RPMI8226 (cell line): Measurements from ENCODE around the gene IDH3B.
A peak's percentile ranks its signal among the peaks of the same experiment; 100 is the strongest.
"Not testable (repeated sequence)": the region's sequence is repeated elsewhere in the genome, so short reads cannot be mapped to it uniquely, and the experiment has no call there.

Source experiments
- DNase-seq: peaks from one replicate; pipeline ENCODE4 v3.0.0-alpha.2; 2015

The IDH3B gene

DNA sequence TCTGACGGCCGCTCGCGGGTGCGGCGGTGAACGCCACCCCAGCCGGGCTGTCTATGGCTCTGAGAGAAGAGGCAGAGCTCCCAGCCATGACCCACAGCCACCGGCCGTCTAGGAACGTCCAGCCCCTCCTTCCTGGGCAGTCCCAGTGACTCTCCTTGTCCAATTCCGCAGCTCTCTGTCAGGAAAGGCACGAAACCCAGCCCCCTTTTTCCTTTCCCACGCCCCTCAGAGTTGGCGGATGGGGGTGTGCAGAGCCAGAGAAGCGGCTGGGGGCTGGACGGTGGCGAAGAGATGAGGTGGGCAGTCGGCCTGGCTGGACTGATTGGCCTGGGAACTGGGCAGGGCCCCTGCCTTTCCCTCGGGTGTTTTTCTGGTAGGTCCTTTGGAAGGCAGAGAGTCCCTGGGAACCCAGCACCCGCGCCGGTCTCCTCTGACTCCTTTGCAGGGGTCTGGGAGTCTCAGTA lies 30.0 kb upstream of the IDH3B start:
- no peak for DNase-seq

DNA sequence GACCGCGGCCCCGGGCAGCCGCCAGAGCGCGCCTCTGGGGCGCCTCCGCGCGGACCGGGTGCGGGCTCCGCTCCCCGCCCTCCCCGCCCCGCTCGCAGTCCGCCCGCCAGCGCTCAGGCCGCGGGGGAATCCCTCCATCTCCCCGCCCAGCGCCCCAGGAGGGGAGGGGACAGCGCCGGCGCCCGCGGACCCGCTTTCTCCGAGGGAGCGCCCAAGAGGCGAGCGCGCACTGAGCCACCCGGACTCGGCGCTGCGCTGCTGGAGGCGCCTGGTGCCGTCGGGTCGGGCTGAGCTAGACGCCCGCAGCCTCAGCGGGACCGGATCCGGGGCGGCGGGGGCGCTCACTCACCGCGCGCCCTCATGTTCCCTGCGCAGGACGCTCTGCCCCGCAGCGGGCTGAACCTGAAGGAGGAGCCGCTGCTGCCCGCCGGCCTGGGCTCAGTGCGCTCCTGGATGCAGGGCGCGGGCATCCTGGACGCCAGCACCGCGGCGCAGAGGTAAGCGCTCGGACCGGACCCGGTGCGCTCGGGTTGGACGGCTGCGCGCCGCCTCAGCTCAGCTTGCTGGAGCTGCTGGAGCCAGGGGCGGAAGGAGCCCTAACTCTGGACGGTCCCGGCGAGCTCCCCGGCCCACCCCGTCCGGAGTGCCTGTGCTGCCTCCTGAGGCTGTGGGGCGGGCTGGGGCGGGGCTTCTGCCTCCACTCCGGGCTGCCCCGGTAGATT lies 29.4 kb upstream of the IDH3B start:
- no peak for DNase-seq

DNA sequence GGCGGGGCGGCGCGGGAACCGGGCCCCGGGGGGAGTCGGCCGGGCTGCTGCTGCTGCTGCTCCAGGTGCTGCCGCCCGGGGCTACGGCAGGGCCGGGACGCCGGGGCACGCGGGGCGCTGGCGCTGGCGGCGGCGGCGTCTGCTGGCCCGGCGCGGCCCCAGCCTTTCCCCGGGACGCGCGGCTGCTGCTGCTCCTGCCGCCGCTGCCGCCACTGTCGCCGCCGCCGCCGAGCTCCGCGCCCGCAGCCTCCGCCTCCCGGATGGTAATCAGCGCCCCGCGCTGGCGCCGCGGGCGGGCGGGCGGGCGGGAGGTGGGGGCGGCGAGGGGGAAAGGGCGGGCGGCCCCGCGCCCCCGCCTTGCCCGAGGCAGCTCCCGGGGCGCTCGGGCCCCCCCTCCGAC lies 28.9 kb upstream of the IDH3B start:
- peak; percentile 31 for DNase-seq

GRCh38 chr20:2692036-2692885 lies 28.2 kb upstream of the IDH3B start, which contains the start of gene EBF4:
EBF4 (plus strand) TSS chr20:2692780; CDS start chr20:2693646, 866 bp downstream.
- DNase-seq = peak; percentile 43

DNA sequence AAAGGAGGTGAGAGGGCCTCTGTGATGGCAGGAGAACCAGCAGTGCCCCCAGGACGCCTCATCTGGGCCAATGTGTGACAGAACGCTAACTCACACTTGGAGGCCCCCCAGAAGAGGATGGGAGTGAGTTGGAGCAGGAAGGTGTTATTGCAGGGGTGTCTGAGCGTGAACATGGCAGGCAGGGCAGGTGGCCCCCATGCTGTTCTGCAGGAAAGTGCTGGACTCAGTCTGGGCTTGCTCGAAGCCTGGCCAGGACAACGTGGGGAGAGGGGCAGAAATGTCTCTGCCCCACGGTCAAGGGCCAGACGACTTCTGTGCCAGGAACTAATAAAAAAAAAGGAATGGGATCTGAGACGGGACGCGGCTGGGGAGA lies 27.6 kb upstream of the IDH3B start:
- DNase-seq = no peak

GRCh38 chr20:2691127-2691526 lies 27.1 kb upstream of the IDH3B start:
- no peak for DNase-seq

DNA sequence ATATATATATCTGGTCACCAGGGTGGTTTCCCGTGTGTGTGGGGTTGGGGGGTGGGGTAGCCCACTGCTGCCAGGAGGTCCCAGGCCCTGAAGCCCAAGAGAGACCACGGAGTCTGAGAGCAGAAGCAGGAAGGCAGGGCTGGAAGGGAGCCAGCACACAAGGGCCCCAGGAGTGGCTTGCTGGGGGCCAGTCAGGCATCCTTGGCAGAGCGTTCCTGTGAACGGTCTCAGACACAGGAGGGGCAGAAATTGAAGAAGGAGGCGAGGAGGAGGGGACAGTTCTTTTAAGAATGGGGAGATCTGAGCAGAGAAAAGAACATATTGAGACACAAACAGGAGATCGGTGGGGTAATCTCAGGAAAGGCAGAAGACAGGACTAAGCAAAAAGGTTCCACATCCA lies 26.7 kb upstream of the IDH3B start:
- no peak for DNase-seq

DNA sequence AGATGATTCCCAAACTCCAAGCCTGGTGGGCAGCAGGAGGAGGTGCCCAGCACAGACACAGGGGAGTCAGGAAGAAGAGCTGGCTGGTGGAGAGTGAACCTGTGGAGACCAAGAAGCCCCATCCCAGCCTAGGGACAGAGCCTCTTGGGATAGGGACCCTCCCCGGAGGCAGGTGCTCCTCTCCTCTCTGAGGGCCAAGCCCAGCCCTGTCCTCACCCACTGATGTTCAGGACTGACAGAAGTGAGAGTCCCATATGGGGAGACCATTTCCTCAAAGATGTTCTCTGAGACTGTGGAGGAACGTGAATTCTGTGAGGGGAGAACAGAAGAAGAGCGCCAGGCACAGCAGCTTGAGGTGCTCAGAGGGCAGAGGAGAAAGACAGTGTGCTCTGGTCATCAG lies 26.2 kb upstream of the IDH3B start:
- no peak for DNase-seq

- DNase-seq = peak; percentile 78
Observed at GRCh38 chr20:2688041-2688591, 24.1 kb upstream of the IDH3B start.

- no peak for DNase-seq
Observed at GRCh38 chr20:2687514-2687913, 23.5 kb upstream of the IDH3B start.

GRCh38 chr20:2684817-2685216 lies 20.8 kb upstream of the IDH3B start:
- not testable (repeated sequence) for DNase-seq

GRCh38 chr20:2682040-2682439 lies 18.0 kb upstream of the IDH3B start:
- DNase-seq = not testable (repeated sequence)

DNA sequence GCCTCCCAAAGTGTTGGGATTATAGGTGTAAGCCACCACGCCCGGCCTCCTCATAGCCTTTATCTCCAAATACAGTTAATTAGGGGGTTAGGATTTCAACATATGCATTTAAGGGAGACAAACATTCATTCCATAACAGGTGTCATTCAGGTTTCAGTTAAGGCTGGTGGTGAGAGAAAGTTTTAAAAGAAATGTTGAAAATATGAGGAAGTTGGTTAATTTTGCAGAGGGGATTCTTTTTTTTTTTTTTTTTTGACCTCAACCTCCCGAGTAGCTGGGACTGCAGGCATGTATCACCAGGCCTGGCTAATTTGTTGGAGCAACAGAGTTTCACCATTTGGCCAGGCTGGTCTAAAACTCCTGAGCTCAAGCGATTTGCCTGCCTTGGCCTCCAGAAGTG lies 16.0 kb upstream of the IDH3B start:
- DNase-seq = no peak

DNA sequence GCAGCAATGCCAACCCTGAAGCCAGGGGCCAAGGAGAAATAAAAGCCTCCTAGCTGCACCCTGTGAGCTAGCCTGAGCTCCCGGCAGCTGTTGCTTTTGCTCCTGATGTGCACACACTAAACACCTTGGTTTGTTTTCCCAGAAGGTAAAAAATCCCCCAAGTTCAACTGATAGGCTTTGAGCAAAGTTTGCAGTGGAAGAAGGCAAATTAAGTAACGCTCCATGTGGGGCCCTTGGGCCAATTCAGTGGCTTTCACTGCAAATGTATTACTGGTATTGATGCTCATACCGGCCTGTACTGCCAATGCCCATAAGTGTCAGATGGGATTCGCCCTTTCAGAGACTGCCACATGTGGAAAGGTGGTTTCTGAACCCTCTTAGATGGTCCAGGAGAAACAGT lies 9.4 kb upstream of the IDH3B start:
- DNase-seq = no peak

- no peak for DNase-seq
Observed at GRCh38 chr20:2672446-2672845, 8.4 kb upstream of the IDH3B start.

DNA sequence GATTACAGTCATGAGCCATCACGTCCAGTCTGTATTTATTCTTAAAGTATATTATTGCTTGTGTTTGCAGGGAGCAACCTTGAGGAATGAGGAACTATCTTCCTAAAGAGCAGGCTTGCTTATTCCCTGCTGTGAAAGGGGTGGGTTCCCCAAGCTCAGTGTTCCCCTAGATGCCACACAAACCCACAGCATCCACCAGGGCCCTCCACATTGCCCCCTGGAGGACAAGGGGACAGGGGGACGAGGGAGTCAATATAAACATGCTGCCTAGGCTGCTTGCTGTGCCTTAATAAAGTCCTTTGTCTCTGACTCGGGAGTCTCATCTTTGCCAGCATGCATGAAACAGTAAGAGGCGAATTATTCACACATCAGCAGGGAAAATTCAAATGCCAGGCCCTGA lies 8.0 kb upstream of the IDH3B start:
- DNase-seq = peak; percentile 41

DNA sequence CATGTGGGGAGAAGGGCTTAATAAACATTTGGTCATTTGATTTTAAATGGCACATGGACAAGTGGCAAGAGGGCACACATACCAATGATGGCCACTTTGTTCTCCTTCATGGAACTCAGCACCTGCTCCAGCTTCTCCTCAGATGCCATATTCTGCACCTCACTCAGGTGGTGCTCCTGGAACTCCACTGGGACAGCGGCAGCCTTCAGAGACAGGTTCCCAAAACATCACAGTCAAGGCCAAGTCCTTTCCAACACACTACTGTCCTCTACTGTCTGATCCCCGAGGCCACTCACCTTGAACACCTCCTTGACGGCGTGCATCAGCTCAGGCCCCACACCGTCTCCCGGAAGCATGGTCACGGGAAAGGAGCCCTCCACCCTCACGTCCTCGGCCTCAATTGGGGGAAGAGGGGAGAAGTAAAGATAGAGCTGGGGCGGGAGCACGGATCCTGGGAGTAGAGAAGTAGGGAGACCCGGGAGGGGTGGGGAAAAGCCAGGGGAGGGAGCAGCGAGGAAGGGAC lies 591 bp downstream of the IDH3B start:
- no peak for DNase-seq

DNA sequence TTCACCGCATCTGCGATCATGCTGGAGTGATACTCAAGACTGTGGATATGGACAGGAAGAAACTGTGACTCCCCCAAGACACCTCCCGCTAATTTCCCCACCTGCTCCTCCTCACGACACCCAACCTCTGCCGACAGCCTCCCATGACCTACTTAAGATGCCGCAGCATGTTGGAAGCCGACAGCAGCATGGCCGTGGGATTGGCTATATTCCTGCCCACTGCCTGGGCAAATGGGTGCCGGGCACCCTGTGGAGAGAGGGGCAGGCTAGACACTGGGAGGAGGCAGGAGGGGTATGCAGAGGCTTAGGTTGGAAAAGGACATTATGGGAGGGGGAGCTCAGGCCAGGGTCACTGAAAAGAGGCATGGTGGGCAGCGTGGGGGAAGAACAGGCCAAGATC lies 4.5 kb downstream of the IDH3B start:
- no peak for DNase-seq

- DNase-seq = peak; percentile 26
Observed at GRCh38 chr20:2658414-2659354, 5.3 kb downstream of the IDH3B start.

- DNase-seq = no peak
Observed at GRCh38 chr20:2657674-2658073, 6.3 kb downstream of the IDH3B start.

DNA sequence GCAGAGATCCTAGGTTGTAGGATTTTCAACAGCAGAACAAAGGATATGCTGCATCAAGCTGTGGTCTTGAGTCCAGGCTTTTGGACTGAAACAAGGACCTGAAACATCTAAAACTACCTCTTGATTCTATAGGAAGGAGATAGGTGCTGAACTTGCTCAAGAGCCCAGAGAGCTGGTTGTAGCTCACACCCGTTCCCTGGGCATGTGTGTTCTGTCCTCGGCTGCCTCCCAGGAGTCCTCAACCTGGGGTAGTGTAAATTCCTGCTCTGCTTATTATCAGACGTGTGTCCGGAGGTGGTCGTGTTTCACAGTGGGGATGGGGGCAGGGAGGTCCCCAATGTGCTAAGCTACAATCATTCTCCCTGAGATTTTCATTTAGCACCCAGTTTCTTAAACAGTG lies 6.8 kb downstream of the IDH3B start:
- DNase-seq = no peak

GRCh38 chr20:2656471-2657117 lies 7.4 kb downstream of the IDH3B start:
- no peak for DNase-seq
